ENCODE data around the gene GNAT1. TPM values are rescaled to one million over a fixed set of nuclear protein-coding genes. Genes with fewer than 3 reads are reported as not detected.

GNAT1 gene
- polyA plus RNA-seq, 1 donor (not counting 4 experiments of a cell fraction or from before 2014, with no cell fraction given), result 0.12 TPM

DNA sequence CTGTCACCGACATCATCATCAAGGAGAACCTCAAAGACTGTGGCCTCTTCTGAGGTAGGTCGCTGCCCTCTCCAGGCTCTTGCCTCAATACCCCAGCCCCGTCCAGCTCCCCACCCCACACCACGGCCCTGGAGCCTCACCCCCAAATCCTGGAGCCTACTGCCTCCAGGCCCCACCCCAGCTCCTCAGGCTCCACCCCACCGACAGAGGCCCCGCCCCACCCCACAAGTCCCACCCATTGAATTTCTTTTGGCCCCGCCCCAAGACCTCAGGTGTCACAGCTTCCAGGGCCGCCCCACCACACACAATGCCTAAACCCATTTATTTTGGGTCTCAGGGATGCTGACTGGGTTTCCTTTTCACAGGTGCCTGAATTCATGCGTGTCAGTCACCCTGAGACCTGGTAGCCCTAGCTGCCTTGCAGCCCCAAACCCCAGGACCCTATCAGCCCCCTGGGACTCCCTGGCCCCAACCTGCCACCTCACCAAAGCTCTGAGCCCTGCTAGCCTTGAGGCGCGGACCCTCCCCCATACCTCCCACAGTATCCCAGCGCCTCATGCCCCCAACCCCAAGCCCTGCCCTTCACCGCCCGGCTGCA, 3.6 kb downstream of the GNAT1 start:
- TF ChIP-seq, protein P1, sequence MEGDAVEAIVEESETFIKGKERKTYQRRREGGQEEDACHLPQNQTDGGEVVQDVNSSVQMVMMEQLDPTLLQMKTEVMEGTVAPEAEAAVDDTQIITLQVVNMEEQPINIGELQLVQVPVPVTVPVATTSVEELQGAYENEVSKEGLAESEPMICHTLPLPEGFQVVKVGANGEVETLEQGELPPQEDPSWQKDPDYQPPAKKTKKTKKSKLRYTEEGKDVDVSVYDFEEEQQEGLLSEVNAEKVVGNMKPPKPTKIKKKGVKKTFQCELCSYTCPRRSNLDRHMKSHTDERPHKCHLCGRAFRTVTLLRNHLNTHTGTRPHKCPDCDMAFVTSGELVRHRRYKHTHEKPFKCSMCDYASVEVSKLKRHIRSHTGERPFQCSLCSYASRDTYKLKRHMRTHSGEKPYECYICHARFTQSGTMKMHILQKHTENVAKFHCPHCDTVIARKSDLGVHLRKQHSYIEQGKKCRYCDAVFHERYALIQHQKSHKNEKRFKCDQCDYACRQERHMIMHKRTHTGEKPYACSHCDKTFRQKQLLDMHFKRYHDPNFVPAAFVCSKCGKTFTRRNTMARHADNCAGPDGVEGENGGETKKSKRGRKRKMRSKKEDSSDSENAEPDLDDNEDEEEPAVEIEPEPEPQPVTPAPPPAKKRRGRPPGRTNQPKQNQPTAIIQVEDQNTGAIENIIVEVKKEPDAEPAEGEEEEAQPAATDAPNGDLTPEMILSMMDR (optimal IDR thresholded peaks at IDR 0.05 in 1 of 3, IDR thresholded peaks at IDR 0.05 in 1 of 3, conservative IDR thresholded peaks at IDR 0.05 in 1 of 3; ENCODE audit: extremely low read depth in 1 of 3, insufficient read depth in 2 of 3, low read length in 3 of 3), result no peak
- no peak for TF ChIP-seq EZH2 (IDR thresholded peaks at IDR 0.05; ENCODE audit: low read length)
- H4K20me1 ChIP-seq (ENCODE audit: control insufficient read depth, extremely low read depth, insufficient read depth, low read length), result peaks cover 2% of the 10 kb centered on the region
- H3K36me3 ChIP-seq (ENCODE audit: control insufficient read depth in 2 of 2, extremely low read depth in 1 of 2, insufficient read depth in 2 of 2, low read length in 2 of 2), result no peaks in the 10 kb centered on the region
- H3K27ac ChIP-seq (ENCODE audit: control insufficient read depth, insufficient read depth, low read length), result no peak overlapping the region
- H3K9me1 ChIP-seq (ENCODE audit: control insufficient read depth, extremely low read depth, insufficient read depth, low read length), result no peaks in the 10 kb centered on the region
- H3K9ac ChIP-seq (ENCODE audit: control insufficient read depth, extremely low read depth, insufficient read depth, low read length), result no peak overlapping the region
- H3K4me1 ChIP-seq (ENCODE audit: control insufficient read depth, extremely low read depth, insufficient read depth, low read length), result no peaks in the 10 kb centered on the region
- no peaks in the 10 kb centered on the region for H3K9me3 ChIP-seq (ENCODE audit: control insufficient read depth, low read depth, low read length)
- no peak overlapping the region for H3K4me2 ChIP-seq (ENCODE audit: control insufficient read depth, extremely low read depth, insufficient read depth, low read depth, low read length)
- FAIRE-seq (no peak), DNase-seq (ENCODE audit: low read depth, low spot score) (no peak)
- no peak overlapping the region for H2AFZ ChIP-seq (ENCODE audit: control insufficient read depth, low read length)
- dilution Hi-C loops (cut with MboI; ENCODE audit: extremely low pct_ligation_motif_present, low sequenced_read_pairs), result no loop called here
- H3K4me3 ChIP-seq (ENCODE audit: control insufficient read depth in 2 of 3, extremely low read depth in 1 of 3, insufficient read depth in 2 of 3, low read depth in 1 of 3, low read length in 3 of 3), result no peak overlapping the region
- peaks cover 32% of the 10 kb centered on the region for H3K27me3 ChIP-seq (ENCODE audit: control insufficient read depth, extremely low read depth, insufficient read depth, low read length)
- no peaks in the 10 kb centered on the region for H3K79me2 ChIP-seq (ENCODE audit: control insufficient read depth, insufficient read depth, low read length)

DNA sequence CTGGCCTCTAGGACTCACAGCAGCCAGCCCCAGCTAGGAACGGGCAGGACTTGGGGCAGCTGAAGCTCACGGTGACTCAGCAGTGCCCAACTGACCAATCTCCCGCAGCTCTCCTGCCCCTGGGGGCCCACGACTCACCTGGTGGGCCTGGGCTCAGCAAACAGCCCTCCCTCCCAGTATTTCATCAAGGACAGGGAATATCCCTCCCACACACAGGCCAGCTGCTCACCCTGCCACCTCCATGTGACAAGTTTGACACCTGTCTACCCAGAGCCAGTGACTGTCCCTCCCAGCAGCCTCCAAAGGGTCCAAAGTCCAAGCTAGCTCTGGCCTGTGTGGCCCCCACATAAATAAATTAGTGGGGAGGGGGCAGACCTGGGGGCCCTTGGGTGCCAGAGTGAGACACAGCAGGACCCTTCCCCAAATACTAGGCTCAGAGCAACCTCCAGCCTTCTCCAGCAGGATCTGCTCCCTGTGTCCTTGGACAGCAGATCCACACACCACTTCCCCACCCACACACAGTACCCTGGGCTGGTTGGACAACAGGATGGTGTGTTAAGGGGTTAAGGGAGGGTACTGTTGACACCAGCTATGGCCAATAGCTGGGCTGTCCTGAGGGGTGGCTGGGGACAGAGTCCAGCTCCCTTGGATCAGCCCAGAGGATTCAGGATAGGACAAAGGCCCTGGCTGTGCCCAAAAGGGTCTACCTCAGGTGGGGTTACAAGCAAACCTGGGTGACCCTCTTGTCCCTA, 4.3 kb downstream of the GNAT1 start:
- H3K9ac ChIP-seq (ENCODE audit: control insufficient read depth, extremely low read depth, insufficient read depth, low read length), result no peak overlapping the region
- no peak overlapping the region for H3K4me3 ChIP-seq (ENCODE audit: control insufficient read depth in 2 of 3, extremely low read depth in 1 of 3, insufficient read depth in 2 of 3, low read depth in 1 of 3, low read length in 3 of 3)
- H3K9me1 ChIP-seq (ENCODE audit: control insufficient read depth, extremely low read depth, insufficient read depth, low read length), result no peaks in the 10 kb centered on the region
- no peaks in the 10 kb centered on the region for H3K79me2 ChIP-seq (ENCODE audit: control insufficient read depth, insufficient read depth, low read length)
- TF ChIP-seq EZH2 (IDR thresholded peaks at IDR 0.05; ENCODE audit: low read length), result no peak
- TF ChIP-seq, protein P1 (optimal IDR thresholded peaks at IDR 0.05 in 1 of 3, IDR thresholded peaks at IDR 0.05 in 1 of 3, conservative IDR thresholded peaks at IDR 0.05 in 1 of 3; ENCODE audit: extremely low read depth in 1 of 3, insufficient read depth in 2 of 3, low read length in 3 of 3), result no peak
- no peaks in the 10 kb centered on the region for H3K4me1 ChIP-seq (ENCODE audit: control insufficient read depth, extremely low read depth, insufficient read depth, low read length)
- peaks cover 32% of the 10 kb centered on the region for H3K27me3 ChIP-seq (ENCODE audit: control insufficient read depth, extremely low read depth, insufficient read depth, low read length)
- H3K9me3 ChIP-seq (ENCODE audit: control insufficient read depth, low read depth, low read length), result no peaks in the 10 kb centered on the region
- no peak overlapping the region for H3K27ac ChIP-seq (ENCODE audit: control insufficient read depth, insufficient read depth, low read length)
- no peak for DNase-seq (ENCODE audit: low read depth, low spot score)
- no peaks in the 10 kb centered on the region for H3K36me3 ChIP-seq (ENCODE audit: control insufficient read depth in 2 of 2, extremely low read depth in 1 of 2, insufficient read depth in 2 of 2, low read length in 2 of 2)
- no peak for FAIRE-seq
- no peak overlapping the region for H2AFZ ChIP-seq (ENCODE audit: control insufficient read depth, low read length)
- dilution Hi-C loops (cut with MboI; ENCODE audit: extremely low pct_ligation_motif_present, low sequenced_read_pairs), result no loop called here
- H3K4me2 ChIP-seq (ENCODE audit: control insufficient read depth, extremely low read depth, insufficient read depth, low read depth, low read length), result no peak overlapping the region
- H4K20me1 ChIP-seq (ENCODE audit: control insufficient read depth, extremely low read depth, insufficient read depth, low read length), result peaks cover 2% of the 10 kb centered on the region
